HCT116 (cell line): Measurements from ENCODE around the gene FXYD6. TPM values are rescaled to one million over a fixed set of nuclear protein-coding genes. Genes with fewer than 3 reads are reported as not detected.

Source experiments
- ATAC-seq: fragments of 200-7000 bp; cut with Tn5 transposase; 2 replicates; pipeline ENCODE4 v1.9.1; 2020; ENCODE audit warnings: mild to moderate bottlenecking, moderate library complexity
- BruUV-seq: library from RNA; stranded (reverse); fragments of 400-500 nt; replicated peaks from 2 replicates; lab custom pipeline; 2021; lab: Mats Ljungman, UMichigan
- CTCF ChIA-PET: fragments of 300-600 bp; sonication (Branson Sonifier 250); formaldehyde crosslinking; loops from one replicate; lab custom pipeline; 2021; ENCODE audit warnings: antibody characterized with exemption; lab: Charles Lee
- POLR2A ChIA-PET: fragments of 300-600, 350-600 bp; sonication (Branson Sonifier 250); formaldehyde crosslinking; loops from one replicate; lab custom pipeline; 2021; ENCODE audit warnings: antibody characterized with exemption; lab: Charles Lee
- RAD21 ChIA-PET, 2 experiments: fragments of 300-600 bp; sonication (Branson Sonifier 250); formaldehyde crosslinking; loops; one replicate each; lab custom pipeline; 2023; ENCODE audit warnings: low total read pairs in 2 of 2; ENCODE audit not compliant: uncharacterized antibody in 2 of 2, unreplicated experiment in 2 of 2, low non-redundant PET in 1 of 2; lab: Charles Lee
- DNase-seq: peaks from one replicate; pipeline ENCODE4 v3.0.0-alpha.2; 2010; ENCODE audit warnings: low read depth, low spot score
- H2AFZ ChIP-seq: fragments of 200-600 bp; shearing (Covaris generic), sonication (generic); 2 replicates; pipeline ENCODE4 v1.6.1; 2017; ENCODE audit warnings: low read depth, mixed run types, mixed read lengths, antibody characterized with exemption, low read length; ENCODE audit not compliant: poor library complexity, severe bottlenecking
- H3K27ac ChIP-seq: 2 replicates; pipeline ENCODE4 v1.5.1; 2012; ENCODE audit warnings: low read depth, low read length
- H3K27me3 ChIP-seq: fragments of 200-600 bp; sonication (generic); 2 replicates; pipeline ENCODE4 v1.6.1; 2016; ENCODE audit warnings: mixed run types, low read length, mixed read lengths; ENCODE audit not compliant: insufficient read depth
- H3K36me3 ChIP-seq, 2 experiments: fragments of 200-500 bp in 1 of 2; fragments of 200-600 bp in 1 of 2; sonication (Bioruptor generic) in 1 of 2; sonication (generic) in 1 of 2; 2 replicates each; pipeline versions ENCODE4 v1.5.1 to v1.6.1; 2014 to 2016; ENCODE audit warnings: low read length in 2 of 2, inconsistent platforms in 1 of 2, mixed read lengths in 1 of 2, mixed run types in 1 of 2; ENCODE audit not compliant: insufficient read depth in 2 of 2, control insufficient read depth in 1 of 2
- H3K4me1 ChIP-seq, 2 experiments: fragments of 200-600 bp in 1 of 2; sonication (generic) in 1 of 2; 2 replicates each; pipeline versions ENCODE4 v1.5.1 to v1.6.1; 2012 to 2017; ENCODE audit warnings: low read length in 2 of 2, inconsistent platforms in 1 of 2, mild to moderate bottlenecking in 1 of 2, mixed read lengths in 1 of 2, mixed run types in 1 of 2, moderate library complexity in 1 of 2; ENCODE audit not compliant: insufficient read depth in 2 of 2, control insufficient read depth in 1 of 2
- H3K4me2 ChIP-seq: fragments of 200-600 bp; sonication (generic); 2 replicates; pipeline ENCODE4 v1.6.1; 2017; ENCODE audit warnings: mixed run types, low read length, mixed read lengths
- H3K4me3 ChIP-seq, 2 experiments: fragments of 200-600 bp in 1 of 2; sonication (generic) in 1 of 2; replicated peaks in 1 of 2; 2 replicates each; pipeline ENCODE4 v1.5.1; 2011 to 2016; ENCODE audit warnings: low read length in 2 of 2, control low read depth in 1 of 2, low read depth in 1 of 2, mild to moderate bottlenecking in 1 of 2, mixed read lengths in 1 of 2, mixed run types in 1 of 2
- H3K79me2 ChIP-seq: fragments of 200-600 bp; sonication (generic); 2 replicates; pipeline ENCODE4 v1.6.1; 2017; ENCODE audit warnings: mild to moderate bottlenecking, mixed run types, low read length, moderate library complexity, mixed read lengths; ENCODE audit not compliant: insufficient read depth
- H3K9ac ChIP-seq: fragments of 200-600 bp; sonication (generic); 2 replicates; pipeline ENCODE4 v1.6.1; 2016; ENCODE audit warnings: low read length, mixed read lengths
- H3K9me2 ChIP-seq: fragments of 200-600 bp; sonication (generic), shearing (Covaris generic); 2 replicates; pipeline ENCODE4 v1.6.1; 2017; ENCODE audit warnings: mixed run types, mild to moderate bottlenecking, moderate library complexity; ENCODE audit not compliant: insufficient read depth
- H3K9me3 ChIP-seq, 2 experiments: fragments of 200-500 bp in 1 of 2; fragments of 200-600 bp in 1 of 2; sonication (Bioruptor generic) in 1 of 2; sonication (generic) in 1 of 2; 2 replicates each; pipeline ENCODE4 v1.6.1; 2014 to 2017; ENCODE audit warnings: low read length in 2 of 2, mixed read lengths in 2 of 2, inconsistent platforms in 1 of 2, low read depth in 1 of 2, mild to moderate bottlenecking in 1 of 2, mixed run types in 1 of 2, moderate library complexity in 1 of 2; ENCODE audit not compliant: control insufficient read depth in 1 of 2, insufficient read depth in 1 of 2
- H4K20me1 ChIP-seq: fragments of 200-600 bp; sonication (generic), shearing (Covaris generic); 2 replicates; pipeline ENCODE4 v1.6.1; 2017; ENCODE audit warnings: mixed run types, mild to moderate bottlenecking, moderate library complexity; ENCODE audit not compliant: insufficient read depth
- CBX3 ChIP-seq: IDR thresholded peaks from 2 replicates; pipeline ENCODE4 v1.6.1; 2012; ENCODE audit warnings: low read depth
- CEBPB ChIP-seq: IDR thresholded peaks from 2 replicates; pipeline ENCODE4 v1.6.1; 2012; ENCODE audit warnings: low read depth
- EGR1 ChIP-seq: IDR thresholded peaks from 2 replicates; pipeline ENCODE4 v1.6.1; 2012; ENCODE audit warnings: low read depth
- EZH2 ChIP-seq: fragments of 200-600 bp; sonication (generic); IDR thresholded peaks from 2 replicates; pipeline ENCODE4 v1.6.1; 2017; ENCODE audit warnings: antibody characterized with exemption, mixed run types
- EZH2phosphoT487 ChIP-seq: fragments of 200-600 bp; IDR thresholded peaks from 2 replicates; pipeline ENCODE4 v1.6.1; 2018; ENCODE audit warnings: antibody characterized with exemption, borderline replicate concordance
- FOSL1 ChIP-seq: IDR thresholded peaks from 2 replicates; pipeline ENCODE4 v1.6.1; 2012; ENCODE audit warnings: low read depth
- JUND ChIP-seq: IDR thresholded peaks from 2 replicates; pipeline ENCODE4 v1.6.1; 2012
- POLR2A ChIP-seq: IDR thresholded peaks from 2 replicates; pipeline ENCODE4 v1.7.0; 2011; ENCODE audit warnings: borderline replicate concordance; ENCODE audit not compliant: insufficient read depth, insufficient read length; ENCODE audit errors: extremely low read depth
- POLR2AphosphoS5 ChIP-seq: IDR thresholded peaks from 2 replicates; pipeline ENCODE4 v1.6.1; 2011; ENCODE audit warnings: mild to moderate bottlenecking, low read depth, low read length, moderate library complexity
- RAD21 ChIP-seq: IDR thresholded peaks from 2 replicates; pipeline ENCODE4 v1.6.1; 2012; ENCODE audit warnings: low read depth, mild to moderate bottlenecking
- SIN3A ChIP-seq: IDR thresholded peaks from 2 replicates; pipeline ENCODE4 v1.6.1; 2012; ENCODE audit warnings: low read depth
- SP1 ChIP-seq: IDR thresholded peaks from 2 replicates; pipeline ENCODE4 v1.6.1; 2012; ENCODE audit warnings: low read depth
- SRF ChIP-seq: IDR thresholded peaks from 2 replicates; pipeline ENCODE4 v1.6.1; 2012; ENCODE audit warnings: low read depth
- TCF7L2 ChIP-seq: IDR thresholded peaks from 2 replicates; pipeline ENCODE4 v1.7.0; 2011; ENCODE audit warnings: borderline replicate concordance, inconsistent platforms; ENCODE audit not compliant: insufficient read depth, insufficient read length; ENCODE audit errors: extremely low read depth
- YY1 ChIP-seq: IDR thresholded peaks from 2 replicates; pipeline ENCODE4 v1.6.1; 2011; ENCODE audit warnings: low read length, low read depth, moderate library complexity, mild to moderate bottlenecking; ENCODE audit not compliant: insufficient replicate concordance; ENCODE audit errors: extremely low read depth
- ZNF274 ChIP-seq: fragments of 200-500 bp; sonication (Bioruptor generic); IDR thresholded peaks from 2 replicates; pipeline ENCODE4 v1.6.1; 2014; ENCODE audit warnings: mild to moderate bottlenecking, low read depth, low read length, inconsistent platforms
- intact Hi-C: fragments of 100-400 bp; cut with micrococcal nuclease; formaldehyde crosslinking; loops from 2 replicates; pipeline ENCODE4 v1.10.0; 2022
- total RNA-seq: library from RNA; stranded (reverse); gene quantifications from one replicate; pipeline ENCODE4 v1.2.1, GENCODE V29; 2021; ENCODE audit not compliant: unreplicated experiment
- TF ChIP-seq, protein P1 (sequence below): IDR thresholded peaks from 2 replicates; pipeline ENCODE4 v1.6.1; 2011; ENCODE audit warnings: mild to moderate bottlenecking, low read length, moderate library complexity; ENCODE audit not compliant: insufficient replicate concordance; ENCODE audit errors: extremely low read depth
- TF ChIP-seq, protein P2 (sequence below): IDR thresholded peaks from 2 replicates; pipeline ENCODE4 v1.6.1; 2012; ENCODE audit warnings: low read depth
- TF ChIP-seq, protein P3 (sequence below): IDR thresholded peaks from 2 replicates; pipeline ENCODE4 v1.6.1; 2012

Gene FXYD6
- total RNA-seq, 1 experiment from 2014 or later = 2.5 TPM

DNA sequence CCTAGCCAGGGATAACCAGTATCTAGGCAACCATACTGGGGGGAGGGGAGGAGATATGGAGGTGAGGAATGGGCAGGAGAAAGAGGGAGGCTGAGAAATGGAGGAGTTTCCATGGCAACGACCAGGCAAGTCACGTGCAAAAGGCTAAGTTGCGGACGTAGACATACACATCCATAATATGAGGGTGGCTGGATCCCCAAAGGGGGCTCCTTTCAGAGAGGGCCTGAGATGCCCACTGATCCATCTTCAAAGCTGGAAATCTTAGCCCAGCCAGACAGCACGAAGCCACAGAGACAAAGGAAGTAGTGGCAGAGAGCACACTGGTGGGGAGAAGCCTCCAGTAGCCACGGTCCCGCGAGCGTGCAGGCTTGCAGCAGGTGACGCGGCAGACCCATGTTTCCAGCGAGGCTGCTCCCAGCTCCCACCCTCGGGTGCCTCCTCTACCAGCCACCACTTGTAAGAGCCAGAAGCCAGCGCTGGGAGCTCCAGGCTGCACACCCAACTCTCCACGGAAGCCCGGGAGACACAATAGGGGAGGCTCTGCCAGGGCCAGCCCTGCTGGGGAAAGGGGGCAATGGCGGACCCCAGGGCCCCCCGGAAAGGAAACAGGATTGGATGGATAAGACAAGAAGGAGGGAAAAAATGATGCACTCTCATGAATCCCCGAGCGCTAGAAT is 938 bp downstream of the FXYD6 start:
- intact Hi-C loops = no loop called here
- Histone ChIP-seq H3K79me2 (no peaks in the 10 kb centered on the region), H3K4me2 (peak overlapping the region; percentile 79), H3K4me1 (peaks cover 0 to 8% of the 10 kb centered on the region in 2 experiments; a peak in 3 of 4 replicates), H3K9me3 (no peaks in the 10 kb centered on the region), H3K9me2 (no peaks in the 10 kb centered on the region), H4K20me1 (no peaks in the 10 kb centered on the region), H3K9ac (no peak overlapping the region), H3K36me3 (no peaks in the 10 kb centered on the region), H3K27me3 (peaks cover 58% of the 10 kb centered on the region; the same call in 1 of the 2 replicates), H3K4me3 (no peak overlapping the region), H2AFZ (no peak overlapping the region), H3K27ac (no peak overlapping the region)
- ChIA-PET RAD21 (no interaction called here), CTCF (no interaction called here), POLR2A (no interaction called here)
- BruUV-seq = no TSS peak
- DNase-seq (no peak), ATAC-seq (no peak)
- TF ChIP-seq, protein P1, sequence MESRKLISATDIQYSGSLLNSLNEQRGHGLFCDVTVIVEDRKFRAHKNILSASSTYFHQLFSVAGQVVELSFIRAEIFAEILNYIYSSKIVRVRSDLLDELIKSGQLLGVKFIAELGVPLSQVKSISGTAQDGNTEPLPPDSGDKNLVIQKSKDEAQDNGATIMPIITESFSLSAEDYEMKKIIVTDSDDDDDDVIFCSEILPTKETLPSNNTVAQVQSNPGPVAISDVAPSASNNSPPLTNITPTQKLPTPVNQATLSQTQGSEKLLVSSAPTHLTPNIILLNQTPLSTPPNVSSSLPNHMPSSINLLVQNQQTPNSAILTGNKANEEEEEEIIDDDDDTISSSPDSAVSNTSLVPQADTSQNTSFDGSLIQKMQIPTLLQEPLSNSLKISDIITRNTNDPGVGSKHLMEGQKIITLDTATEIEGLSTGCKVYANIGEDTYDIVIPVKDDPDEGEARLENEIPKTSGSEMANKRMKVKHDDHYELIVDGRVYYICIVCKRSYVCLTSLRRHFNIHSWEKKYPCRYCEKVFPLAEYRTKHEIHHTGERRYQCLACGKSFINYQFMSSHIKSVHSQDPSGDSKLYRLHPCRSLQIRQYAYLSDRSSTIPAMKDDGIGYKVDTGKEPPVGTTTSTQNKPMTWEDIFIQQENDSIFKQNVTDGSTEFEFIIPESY = no peak
- TF ChIP-seq SRF (no peak), POLR2AphosphoS5 (no peak), TCF7L2 (no peak), JUND (no peak), CEBPB (no peak), EZH2 (no peak), SIN3A (no peak), SP1 (no peak), EGR1 (no peak), YY1 (no peak), POLR2A (no peak), RAD21 (no peak), ZNF274 (no peak), FOSL1 (no peak), EZH2phosphoT487 (no peak), CBX3 (no peak)
- TF ChIP-seq, protein P2, sequence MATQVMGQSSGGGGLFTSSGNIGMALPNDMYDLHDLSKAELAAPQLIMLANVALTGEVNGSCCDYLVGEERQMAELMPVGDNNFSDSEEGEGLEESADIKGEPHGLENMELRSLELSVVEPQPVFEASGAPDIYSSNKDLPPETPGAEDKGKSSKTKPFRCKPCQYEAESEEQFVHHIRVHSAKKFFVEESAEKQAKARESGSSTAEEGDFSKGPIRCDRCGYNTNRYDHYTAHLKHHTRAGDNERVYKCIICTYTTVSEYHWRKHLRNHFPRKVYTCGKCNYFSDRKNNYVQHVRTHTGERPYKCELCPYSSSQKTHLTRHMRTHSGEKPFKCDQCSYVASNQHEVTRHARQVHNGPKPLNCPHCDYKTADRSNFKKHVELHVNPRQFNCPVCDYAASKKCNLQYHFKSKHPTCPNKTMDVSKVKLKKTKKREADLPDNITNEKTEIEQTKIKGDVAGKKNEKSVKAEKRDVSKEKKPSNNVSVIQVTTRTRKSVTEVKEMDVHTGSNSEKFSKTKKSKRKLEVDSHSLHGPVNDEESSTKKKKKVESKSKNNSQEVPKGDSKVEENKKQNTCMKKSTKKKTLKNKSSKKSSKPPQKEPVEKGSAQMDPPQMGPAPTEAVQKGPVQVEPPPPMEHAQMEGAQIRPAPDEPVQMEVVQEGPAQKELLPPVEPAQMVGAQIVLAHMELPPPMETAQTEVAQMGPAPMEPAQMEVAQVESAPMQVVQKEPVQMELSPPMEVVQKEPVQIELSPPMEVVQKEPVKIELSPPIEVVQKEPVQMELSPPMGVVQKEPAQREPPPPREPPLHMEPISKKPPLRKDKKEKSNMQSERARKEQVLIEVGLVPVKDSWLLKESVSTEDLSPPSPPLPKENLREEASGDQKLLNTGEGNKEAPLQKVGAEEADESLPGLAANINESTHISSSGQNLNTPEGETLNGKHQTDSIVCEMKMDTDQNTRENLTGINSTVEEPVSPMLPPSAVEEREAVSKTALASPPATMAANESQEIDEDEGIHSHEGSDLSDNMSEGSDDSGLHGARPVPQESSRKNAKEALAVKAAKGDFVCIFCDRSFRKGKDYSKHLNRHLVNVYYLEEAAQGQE = no peak
- TF ChIP-seq, protein P3, sequence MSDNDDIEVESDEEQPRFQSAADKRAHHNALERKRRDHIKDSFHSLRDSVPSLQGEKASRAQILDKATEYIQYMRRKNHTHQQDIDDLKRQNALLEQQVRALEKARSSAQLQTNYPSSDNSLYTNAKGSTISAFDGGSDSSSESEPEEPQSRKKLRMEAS = no peak
